HG03108 (cell line): ENCODE measurements around the gene GFRA1.

ENCODE experiments used
- ATAC-seq: cut with Tn5 transposase; IDR thresholded peaks from one replicate; pipeline ENCODE4 v1.9.1; 2021; ENCODE audit warnings: moderate library complexity; ENCODE audit not compliant: unreplicated experiment

GFRA1 gene, protein sequence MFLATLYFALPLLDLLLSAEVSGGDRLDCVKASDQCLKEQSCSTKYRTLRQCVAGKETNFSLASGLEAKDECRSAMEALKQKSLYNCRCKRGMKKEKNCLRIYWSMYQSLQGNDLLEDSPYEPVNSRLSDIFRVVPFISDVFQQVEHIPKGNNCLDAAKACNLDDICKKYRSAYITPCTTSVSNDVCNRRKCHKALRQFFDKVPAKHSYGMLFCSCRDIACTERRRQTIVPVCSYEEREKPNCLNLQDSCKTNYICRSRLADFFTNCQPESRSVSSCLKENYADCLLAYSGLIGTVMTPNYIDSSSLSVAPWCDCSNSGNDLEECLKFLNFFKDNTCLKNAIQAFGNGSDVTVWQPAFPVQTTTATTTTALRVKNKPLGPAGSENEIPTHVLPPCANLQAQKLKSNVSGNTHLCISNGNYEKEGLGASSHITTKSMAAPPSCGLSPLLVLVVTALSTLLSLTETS

DNA sequence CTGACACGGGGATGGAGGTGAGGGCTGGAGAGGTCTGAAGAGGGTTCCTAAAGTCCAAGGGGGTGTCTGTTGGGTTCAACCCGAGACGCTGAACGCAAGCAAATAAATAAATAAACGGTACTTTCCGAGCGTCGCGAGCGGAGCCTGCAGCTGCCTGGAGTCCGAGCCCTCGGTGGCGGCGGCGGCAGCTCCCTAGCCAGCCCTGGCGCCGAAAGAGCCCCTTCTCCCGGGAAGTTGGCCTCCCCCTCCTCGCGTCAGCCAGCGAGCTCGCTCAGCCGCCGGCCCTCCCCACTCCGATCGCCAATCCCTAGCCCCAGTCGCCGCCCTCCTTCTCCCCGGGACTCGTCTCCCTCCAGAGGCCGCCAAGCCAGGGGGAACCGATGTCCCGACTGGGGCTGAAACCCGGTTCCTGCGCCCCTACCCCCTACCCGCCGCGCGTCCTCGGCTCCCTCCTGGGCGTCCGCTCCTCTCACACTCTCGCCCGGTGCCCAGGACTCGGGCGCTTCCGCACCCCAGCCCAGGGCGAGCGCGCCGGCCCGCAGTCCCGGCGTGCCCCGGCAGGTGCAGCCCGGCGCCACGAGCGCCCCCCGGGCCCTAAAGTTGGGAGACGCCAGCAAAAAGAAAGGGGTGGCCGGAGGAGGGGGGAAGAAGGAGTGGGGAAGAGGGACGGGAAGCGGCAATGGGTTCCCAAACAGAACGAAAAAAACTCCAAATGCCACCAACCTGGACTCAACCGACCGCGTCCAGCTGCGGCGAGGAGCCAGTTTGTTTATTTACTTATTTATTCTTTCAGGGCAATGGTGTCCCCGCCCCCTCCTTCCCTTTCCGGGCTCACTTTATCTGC lies at the start of gene GFRA1:
Gene GFRA1 (minus strand): TSS at position 767 of the 844 bp plus-strand sequence. CDS start 1,177 bp downstream, outside the sequence.
- no peak for ATAC-seq

DNA sequence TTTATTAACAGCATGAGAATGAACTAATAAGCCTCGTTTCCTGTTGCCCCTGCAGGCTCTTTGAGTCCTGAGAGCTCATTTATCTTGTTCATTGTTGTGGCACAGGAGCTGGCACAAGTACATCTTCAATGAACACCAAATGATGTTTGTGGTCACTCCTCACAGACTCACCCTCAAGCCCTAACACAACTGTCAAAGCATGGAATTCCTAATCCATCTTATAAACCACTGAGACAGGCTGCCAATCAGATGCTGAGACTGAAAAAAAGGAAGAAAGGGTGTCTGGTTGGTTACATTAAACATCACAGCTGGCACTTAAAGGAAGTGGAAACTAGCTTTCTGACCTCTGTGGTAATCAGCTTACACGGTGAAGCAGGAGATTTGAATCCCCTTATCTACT lies 43.5 kb upstream of the GFRA1 start:
- no peak for ATAC-seq

DNA sequence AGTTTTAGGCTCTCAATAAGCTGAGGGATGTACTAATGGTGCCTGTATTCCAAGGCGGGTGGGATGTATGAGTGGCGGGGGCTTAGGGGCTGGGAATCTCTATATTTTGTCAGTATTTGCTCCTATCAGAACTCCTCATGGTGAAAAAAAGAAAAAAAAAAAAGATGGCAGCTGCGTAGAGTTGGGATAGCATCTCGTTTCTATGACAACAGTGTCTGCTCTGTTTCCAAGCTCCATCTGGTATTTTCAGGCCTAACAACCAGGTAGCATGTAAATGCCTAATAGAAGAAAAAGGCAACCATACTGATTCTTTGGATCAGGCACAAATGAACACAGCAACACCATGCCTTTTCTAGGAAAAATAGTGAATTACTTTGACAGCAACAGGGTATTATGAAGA lies 39.5 kb upstream of the GFRA1 start:
- ATAC-seq = no peak

DNA sequence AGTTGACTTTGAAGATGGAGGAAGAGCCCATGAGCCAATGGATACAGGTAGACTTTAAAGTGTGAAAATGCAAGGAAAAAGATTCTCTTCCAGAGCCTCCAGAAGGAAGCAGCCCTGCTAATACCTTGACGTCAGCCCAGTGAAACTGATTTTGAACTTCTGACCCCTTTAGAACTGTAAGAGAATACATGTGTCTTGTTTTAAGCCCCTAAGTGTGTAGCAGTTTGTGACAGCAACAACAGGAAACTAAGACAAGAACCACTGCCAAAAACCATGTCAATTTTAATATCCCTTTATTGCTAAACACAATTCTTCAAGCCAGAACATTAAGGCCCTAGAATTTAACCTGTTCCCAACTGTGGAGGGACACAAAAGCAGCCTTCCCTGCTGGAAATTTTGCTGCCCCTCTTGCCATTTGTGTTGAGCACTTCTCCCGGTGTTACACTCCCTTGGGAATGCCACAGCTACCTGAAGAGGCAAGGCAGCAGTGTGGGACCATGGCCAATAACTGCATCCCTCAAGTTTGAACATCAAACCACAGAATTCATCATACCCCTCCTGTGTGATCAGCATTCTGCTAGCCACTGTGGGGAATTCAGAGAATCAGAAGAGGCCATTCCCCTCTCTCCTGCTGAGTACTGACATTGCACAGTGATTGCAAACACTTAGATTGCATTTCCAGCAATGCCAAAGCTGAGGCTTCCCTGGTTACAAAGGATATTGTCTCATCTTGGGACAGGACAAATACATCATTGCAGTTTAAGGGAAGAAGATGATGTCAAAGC lies 38.9 kb upstream of the GFRA1 start:
- no peak for ATAC-seq

GRCh38 chr10:116311016-116311415 lies 38.0 kb upstream of the GFRA1 start:
- ATAC-seq = no peak

- no peak for ATAC-seq
These were observed 34.4 kb upstream of the GFRA1 start for GRCh38 chr10:116307455-116307854.

GRCh38 chr10:116306847-116307246 lies 33.8 kb upstream of the GFRA1 start:
- ATAC-seq = no peak

DNA sequence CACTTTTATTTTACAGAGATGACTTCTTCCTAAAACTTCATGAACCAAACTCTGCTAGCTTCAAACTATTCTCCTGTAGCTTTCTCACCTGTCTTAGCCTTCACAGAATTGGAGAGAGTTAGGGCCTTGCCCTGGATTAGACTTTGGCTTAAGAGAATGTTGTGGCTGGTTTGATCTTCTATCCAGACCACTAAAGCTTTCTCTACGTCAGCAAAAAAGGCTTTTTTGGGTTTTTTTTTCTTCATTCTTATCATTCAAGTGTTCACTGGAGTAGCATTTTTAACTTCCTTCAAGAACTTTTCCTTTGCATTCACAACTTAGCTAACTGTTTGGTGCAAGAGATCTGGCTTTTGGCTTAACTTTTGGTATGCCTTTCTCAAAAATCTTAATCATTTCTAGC lies 31.9 kb upstream of the GFRA1 start:
- ATAC-seq = no peak

DNA sequence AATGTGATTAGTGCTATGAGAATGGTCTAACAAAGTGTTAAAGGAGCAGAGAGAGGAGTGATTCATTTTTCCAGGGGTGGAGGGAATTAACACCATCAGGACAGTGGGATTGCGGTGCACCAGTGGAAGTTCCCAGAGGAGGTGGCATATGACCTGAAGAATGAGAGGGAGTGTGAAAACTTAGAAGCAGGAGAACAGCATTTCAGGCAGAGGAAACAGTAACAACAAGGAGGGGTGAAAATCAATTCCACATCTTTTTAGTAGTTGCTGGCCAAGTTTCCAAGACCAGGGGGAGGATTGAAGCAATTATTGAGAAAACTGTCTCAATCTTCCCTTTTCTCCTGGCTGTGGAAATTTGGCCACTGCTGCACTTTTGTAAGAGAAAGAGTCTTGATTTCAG lies 27.5 kb upstream of the GFRA1 start:
- no peak for ATAC-seq

DNA sequence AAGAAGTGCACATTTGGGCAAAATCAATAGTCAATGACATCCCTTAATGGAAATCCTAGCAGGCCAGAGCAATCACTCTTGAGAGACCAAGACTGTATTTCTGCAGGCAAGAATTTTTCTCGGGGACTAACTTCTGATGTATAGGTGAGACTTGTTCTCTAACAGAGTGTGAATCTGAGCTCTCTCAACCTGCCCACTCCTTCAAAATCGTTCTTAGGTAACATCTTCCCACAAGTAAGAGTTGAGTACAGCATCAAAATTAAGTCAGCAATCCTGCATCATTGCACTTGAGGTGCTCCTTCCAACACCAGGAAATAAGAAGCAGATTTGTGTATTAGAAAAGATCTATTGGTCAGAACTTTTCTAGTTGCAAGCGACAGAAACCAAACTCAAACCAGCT lies 25.6 kb upstream of the GFRA1 start:
- no peak for ATAC-seq

DNA sequence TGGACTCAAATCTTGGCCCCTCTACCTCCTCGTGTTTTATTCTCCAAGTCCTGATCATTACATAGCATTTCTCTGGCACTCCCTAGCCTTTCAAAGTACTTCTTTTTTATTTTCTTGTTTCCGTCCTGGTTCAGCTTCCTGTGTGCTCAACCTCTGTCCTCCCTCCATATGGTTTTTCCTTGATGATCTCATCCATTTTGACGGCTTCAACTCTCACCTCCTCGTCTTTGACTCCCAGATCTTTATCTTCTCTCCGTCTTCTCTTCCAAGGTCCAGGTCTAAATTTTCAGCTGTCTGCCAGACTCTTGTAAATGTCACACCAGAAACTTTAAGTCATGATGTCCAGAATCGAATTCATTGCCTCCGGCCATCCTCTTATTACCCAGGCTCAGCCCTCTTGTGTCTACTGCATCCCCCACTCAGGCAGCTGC lies 23.3 kb upstream of the GFRA1 start:
- ATAC-seq = no peak

DNA sequence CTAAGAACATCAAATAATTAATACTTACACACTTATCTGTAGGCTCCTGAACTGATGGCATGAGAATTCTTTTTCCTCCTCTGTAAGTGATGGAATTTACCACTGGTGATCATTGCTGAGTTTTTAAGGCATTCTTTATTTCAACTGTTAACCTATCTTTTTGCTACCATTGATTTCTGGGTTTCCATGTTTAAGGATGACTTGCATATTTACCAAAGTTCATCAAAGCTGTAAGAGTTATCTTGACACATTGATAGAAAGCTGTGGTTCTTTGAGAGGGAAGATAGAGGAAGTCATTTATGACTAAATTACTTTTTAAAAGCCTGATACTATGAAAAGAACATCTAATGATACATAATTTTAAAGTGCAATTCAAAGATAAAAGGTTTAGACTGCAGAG lies 19.5 kb upstream of the GFRA1 start:
- no peak for ATAC-seq

- ATAC-seq = no peak
These were observed 16.6 kb upstream of the GFRA1 start for GRCh38 chr10:116289652-116290051.

DNA sequence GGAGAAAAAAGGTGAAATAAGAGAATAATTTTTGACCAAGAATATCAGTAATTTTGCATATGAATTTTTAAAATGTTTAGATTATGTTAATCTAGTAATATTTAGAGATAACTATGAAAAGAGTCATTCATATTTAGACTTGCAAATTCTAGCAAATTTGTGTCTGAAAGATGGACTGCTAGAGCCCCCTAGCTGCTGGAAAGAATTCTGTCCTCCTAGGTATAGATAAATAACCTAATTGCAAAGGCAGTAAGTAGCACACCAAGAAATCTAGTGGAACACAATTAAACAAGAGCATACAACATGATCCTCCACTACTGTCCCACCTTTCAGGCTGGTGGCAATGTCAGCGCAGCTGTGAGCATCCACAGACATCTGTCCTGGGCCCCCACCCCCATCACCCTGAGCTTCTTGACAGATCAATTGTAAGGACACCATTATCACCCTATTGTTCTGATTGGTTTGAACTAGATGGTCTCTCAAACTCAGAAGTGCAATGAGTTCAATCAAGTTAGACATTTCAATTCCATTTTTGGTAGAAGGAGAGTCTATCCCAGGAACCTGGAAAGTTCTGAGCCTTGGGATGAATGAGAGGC lies 15.0 kb upstream of the GFRA1 start:
- ATAC-seq = no peak

GRCh38 chr10:116286626-116287200 lies 13.7 kb upstream of the GFRA1 start:
- ATAC-seq = no peak

GRCh38 chr10:116281775-116282174 lies 8.8 kb upstream of the GFRA1 start:
- ATAC-seq = no peak

- ATAC-seq = no peak
These were observed 5.8 kb upstream of the GFRA1 start for GRCh38 chr10:116278846-116279245.

DNA sequence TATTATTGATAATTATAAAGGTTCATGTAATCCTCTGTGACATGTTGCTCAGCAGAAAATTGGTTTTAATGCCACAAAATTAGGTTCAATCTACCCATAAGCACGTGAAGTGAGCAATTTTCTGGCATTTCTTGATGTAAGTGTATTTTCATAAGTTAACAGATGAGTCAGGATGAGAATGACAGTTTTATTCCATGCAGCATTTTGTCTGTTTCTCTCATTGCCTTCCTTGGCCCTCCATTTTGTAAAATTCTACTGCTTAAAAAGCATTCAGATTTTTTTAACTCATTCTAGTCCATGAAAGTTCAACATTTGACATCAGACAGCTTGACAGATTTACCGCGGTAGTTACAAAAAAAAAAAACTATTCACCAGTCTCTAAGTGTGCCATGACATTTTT lies 4.0 kb upstream of the GFRA1 start:
- ATAC-seq = no peak

DNA sequence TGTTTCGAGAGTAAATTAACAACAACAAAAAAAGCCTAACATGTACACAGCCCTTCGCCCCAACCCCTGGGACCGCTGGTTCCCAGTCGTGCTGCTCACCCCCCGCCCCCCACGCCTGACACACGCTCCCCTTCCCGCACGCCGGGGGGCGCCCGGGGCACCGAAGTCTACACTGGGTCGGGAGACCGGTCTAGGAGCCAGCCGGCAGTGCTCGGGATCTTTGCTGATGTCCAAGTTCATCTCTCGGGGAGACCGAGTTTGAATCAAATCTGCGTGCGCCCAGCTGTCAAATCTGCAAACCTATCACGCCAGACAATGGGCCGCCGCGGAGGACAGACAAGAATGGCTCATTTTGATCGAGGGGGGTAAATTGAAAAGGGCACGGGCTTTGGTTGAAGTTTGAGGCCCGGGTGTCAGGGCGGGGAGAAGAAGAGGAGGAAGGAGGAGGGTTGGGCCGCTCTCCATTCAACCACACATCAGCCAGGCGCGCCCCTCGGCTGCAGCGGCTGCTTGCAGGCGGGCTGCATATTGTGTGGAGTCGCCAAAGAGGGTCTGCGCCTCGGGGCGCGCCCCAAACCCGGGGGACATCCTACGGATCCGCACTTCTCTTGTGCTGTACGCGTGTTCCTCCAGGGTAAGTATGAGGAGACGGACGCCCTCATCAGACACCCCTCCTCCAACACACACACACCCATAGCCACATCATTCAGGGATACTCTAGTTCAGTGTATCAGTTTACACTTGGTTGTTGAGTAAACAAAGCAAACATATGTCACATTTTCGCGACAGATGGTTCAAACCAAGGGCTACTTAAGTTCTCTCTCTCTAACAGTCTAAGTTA lies 1.3 kb upstream of the GFRA1 start:
- ATAC-seq = no peak
